AG09309 (cell line): ENCODE results near the gene AKAP8L.
"Not testable (repeated sequence)": the region's sequence is repeated elsewhere in the genome, so short reads cannot be mapped to it uniquely, and the experiment has no call there.

Source experiments
- DNase-seq: peaks from one replicate; pipeline ENCODE4 v3.0.0-alpha.2; 2010; ENCODE audit warnings: low read depth
- H3K4me3 ChIP-seq: 2 replicates; pipeline ENCODE4 v1.5.1; 2011; ENCODE audit warnings: mild to moderate bottlenecking, low read depth, low read length, moderate library complexity; ENCODE audit not compliant: control insufficient read depth
- CTCF ChIP-seq: IDR thresholded peaks from 2 replicates; pipeline ENCODE4 v1.5.1; 2011; ENCODE audit warnings: mild to moderate bottlenecking, low read depth, low read length, inconsistent platforms; ENCODE audit not compliant: insufficient read depth, control insufficient read depth; ENCODE audit errors: missing control alignments

Gene AKAP8L

DNA sequence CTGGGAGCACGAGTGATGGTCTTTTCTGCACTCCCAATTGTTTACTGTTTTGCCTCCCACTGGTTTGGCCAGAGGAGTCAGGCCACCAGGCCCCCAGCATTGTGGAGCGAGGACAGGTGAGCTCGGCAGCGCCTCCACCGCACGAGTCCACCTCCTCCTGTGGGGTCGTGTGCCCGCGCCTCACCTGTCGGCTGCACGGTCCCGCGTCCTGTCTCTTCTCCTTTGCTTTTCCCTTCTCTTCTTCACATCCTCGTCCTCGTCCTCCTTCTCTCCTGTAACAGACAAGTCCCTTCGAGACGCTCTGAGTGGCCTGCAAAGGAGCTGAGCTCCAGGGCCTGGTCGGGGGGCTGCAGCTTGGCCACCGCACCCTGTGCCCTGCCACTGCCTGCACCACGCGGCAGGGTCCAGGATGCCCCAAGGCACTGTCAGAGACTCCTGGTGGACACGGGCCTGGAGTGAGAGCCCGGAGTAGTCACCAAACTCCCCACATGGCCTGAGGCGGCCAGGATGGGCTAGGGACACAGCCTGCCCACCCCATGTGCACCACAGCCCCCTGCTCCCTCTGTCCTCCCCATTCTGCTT, 50.6 kb downstream of the AKAP8L start:
- no peak for DNase-seq
- no peak for TF ChIP-seq CTCF
- H3K4me3 ChIP-seq: no peak overlapping the region

GRCh38 chr19:15367439-15367838, 51.3 kb downstream of the AKAP8L start:
- no peak overlapping the region for H3K4me3 ChIP-seq
- DNase-seq: no peak
- TF ChIP-seq CTCF: no peak

DNA sequence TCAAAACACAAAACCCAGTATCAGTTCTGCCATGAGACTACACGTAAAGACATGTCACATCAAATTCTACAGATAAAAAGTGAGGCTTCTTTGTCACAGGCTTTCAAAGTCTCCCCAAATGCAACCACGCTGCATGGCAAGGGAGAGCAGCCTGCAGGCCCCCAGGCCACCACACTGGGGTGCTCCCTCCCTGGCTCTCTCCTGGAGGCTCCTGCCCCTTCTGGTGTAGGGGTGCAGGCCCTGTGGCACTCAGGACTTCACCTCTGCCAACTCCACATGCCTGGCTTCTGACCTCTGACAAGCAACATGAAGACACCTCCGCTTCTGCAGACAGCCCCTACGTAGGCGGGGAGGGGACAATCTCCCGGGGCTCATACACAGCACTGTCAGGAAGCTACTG, 53.5 kb downstream of the AKAP8L start:
- no peak overlapping the region for H3K4me3 ChIP-seq
- no peak for DNase-seq
- TF ChIP-seq CTCF: peak; percentile 14

GRCh38 chr19:15363791-15364190, 55.0 kb downstream of the AKAP8L start:
- not testable (repeated sequence) for H3K4me3 ChIP-seq, DNase-seq

DNA sequence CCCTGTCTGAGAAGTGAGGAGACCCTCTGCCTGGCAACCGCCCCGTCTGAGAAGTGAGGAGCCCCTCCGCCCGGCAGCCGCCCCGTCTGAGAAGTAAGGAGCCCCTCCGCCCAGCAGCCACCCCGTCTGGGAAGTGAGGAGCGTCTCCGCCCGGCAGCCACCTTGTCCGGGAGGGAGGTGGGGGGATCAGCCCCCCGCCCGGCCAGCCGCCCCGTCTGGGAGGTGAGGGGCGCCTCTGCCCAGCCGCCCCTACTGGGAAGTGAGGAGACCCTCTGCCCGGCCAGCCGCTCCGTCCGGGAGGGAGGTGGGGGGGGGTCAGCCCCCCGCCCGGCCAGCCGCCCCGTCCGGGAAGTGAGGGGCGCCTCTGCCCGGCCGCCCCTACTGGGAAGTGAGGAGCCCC, 55.7 kb downstream of the AKAP8L start:
- not testable (repeated sequence) for H3K4me3 ChIP-seq, DNase-seq

DNA sequence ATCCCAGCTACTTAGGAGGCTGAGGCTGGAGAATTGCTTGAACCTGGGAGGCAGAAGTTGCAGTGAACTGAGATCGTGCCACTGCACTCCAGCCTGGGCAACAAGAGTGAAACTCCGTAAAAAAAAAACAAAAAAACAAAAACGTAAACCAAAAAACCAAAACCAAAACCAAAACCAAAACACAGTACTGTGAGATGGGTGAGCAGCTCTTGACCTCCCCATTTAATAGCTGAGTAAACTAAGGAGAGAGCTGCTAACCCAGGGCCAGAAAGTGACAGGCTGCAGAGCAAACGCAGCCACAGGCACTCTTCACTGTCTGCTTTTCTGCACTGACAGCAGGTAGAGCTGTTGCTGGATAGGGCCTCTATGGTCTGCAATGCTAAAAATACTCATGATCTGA, 58.8 kb downstream of the AKAP8L start:
- DNase-seq, H3K4me3 ChIP-seq: not testable (repeated sequence)

- H3K4me3 ChIP-seq: no peak overlapping the region
- no peak for TF ChIP-seq CTCF
- no peak for DNase-seq
Measured at GRCh38 chr19:15358918-15359317, 59.9 kb downstream of the AKAP8L start.

DNA sequence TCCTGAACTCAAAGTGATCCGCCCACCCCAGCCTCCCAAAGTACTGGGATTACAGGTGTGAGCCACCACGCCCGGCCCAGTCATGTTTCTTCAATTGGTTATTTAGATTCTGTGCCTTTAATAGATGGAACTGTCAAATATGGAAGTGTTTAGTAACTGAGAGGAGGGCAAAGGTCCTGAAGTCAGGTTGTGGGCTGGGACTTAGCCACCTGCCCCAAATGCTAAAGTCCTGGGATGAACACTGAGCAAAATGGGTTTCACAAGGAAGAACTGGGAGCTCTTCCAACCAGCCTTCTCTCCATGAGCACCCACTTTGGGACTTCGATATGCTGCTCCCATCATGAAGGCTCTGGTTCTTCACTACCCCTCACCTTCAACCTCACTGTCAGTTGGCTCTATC, 60.9 kb downstream of the AKAP8L start:
- H3K4me3 ChIP-seq: no peak overlapping the region
- no peak for DNase-seq
- TF ChIP-seq CTCF: no peak
